Karpas-422 (cell line): Measurements from ENCODE around the gene PLCB1. TPM values are rescaled to one million over a fixed set of nuclear protein-coding genes. Genes with fewer than 3 reads are reported as not detected.

ENCODE experiments used
- DNase-seq: peaks from one replicate; pipeline ENCODE4 v3.0.0-alpha.2; 2015
- H2AFZ ChIP-seq: fragments of 200-600 bp; sonication (generic); 2 replicates; pipeline ENCODE4 v1.6.1; 2014; ENCODE audit warnings: antibody characterized with exemption, low read length, mixed read lengths
- H3K27ac ChIP-seq: fragments of 200-600 bp; sonication (generic); 2 replicates; pipeline ENCODE4 v1.5.1; 2014; ENCODE audit warnings: mild to moderate bottlenecking, low read length, moderate library complexity
- H3K27me3 ChIP-seq: fragments of 200-600 bp; sonication (generic); 2 replicates; pipeline ENCODE4 v1.6.1; 2014; ENCODE audit warnings: low read length, mixed read lengths
- H3K36me3 ChIP-seq: fragments of 200-600 bp; sonication (generic); 2 replicates; pipeline ENCODE4 v1.6.1; 2014; ENCODE audit warnings: low read length, mixed read lengths; ENCODE audit not compliant: insufficient read depth
- H3K4me1 ChIP-seq: fragments of 200-600 bp; sonication (generic); 2 replicates; pipeline ENCODE4 v1.6.1; 2014; ENCODE audit warnings: mild to moderate bottlenecking, low read length, mixed read lengths
- H3K4me2 ChIP-seq: fragments of 200-600 bp; sonication (generic); 2 replicates; pipeline ENCODE4 v1.6.1; 2014; ENCODE audit warnings: low read length, low read depth, mild to moderate bottlenecking; ENCODE audit not compliant: poor library complexity, severe bottlenecking
- H3K4me3 ChIP-seq: fragments of 200-600 bp; sonication (generic); 2 replicates; pipeline ENCODE4 v1.5.1; 2014; ENCODE audit warnings: mild to moderate bottlenecking, antibody characterized with exemption, low read length, mixed read lengths
- H3K79me2 ChIP-seq: fragments of 200-600 bp; sonication (generic); 2 replicates; pipeline ENCODE4 v1.6.1; 2014; ENCODE audit warnings: mild to moderate bottlenecking, low read length, mixed read lengths
- H3K9ac ChIP-seq: fragments of 200-600 bp; sonication (generic); 2 replicates; pipeline ENCODE4 v1.6.0; 2014; ENCODE audit warnings: low read length
- H3K9me2 ChIP-seq: fragments of 200-600 bp; sonication (generic), shearing (Covaris generic); replicated peaks from 2 replicates; pipeline ENCODE4 v1.6.0; 2014; ENCODE audit warnings: mild to moderate bottlenecking, low read length, moderate library complexity; ENCODE audit not compliant: insufficient read depth
- H3K9me3 ChIP-seq: fragments of 300-700, 200-600 bp; sonication (generic); 2 replicates; pipeline ENCODE4 v1.6.1; 2014; ENCODE audit warnings: low read length, mixed read lengths
- H4K20me1 ChIP-seq: fragments of 200-600 bp; sonication (generic); 2 replicates; pipeline ENCODE4 v1.6.1; 2014; ENCODE audit warnings: mild to moderate bottlenecking, antibody characterized with exemption, low read length, low read depth; ENCODE audit not compliant: insufficient read depth
- total RNA-seq: library from RNA; depleted of rRNA; stranded (reverse); fragments of >200 nt; shearing (Covaris generic); gene quantifications from 2 replicates; pipeline ENCODE4 v1.2.3, GENCODE V29; 2014; ENCODE audit warnings: low replicate concordance

Gene PLCB1
- total RNA-seq, 1 experiment from 2014 or later, result 0.82 TPM

DNA sequence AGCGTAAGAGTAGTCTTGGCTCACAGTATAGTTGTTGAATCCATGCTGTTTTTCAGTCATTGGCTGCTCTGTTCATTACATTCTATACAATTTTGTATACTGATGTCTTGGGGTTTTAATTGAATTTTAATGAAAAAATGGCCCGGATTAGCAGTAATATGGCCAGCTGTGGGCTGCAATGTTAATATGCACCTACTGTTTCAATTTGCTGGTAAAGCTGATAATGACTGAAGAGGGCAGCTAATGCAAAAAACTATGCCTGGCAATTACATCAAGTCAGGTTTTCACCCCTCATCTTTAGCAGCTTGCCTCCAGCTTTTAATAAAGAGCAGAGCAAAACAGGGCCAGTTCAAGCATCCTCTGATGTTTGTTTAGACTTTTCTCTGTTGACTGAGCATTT lies 394.5 kb downstream of the PLCB1 start:
- no peak overlapping the region for H3K4me3 ChIP-seq
- H3K79me2 ChIP-seq, result no peaks in the 10 kb centered on the region
- H3K4me1 ChIP-seq, result peaks cover 33% of the 10 kb centered on the region
- no peaks in the 10 kb centered on the region for H3K27me3 ChIP-seq
- no peaks in the 10 kb centered on the region for H3K9me3 ChIP-seq
- H3K27ac ChIP-seq, result no peak overlapping the region
- H4K20me1 ChIP-seq, result no peaks in the 10 kb centered on the region
- no peaks in the 10 kb centered on the region for H3K36me3 ChIP-seq
- H3K9ac ChIP-seq, result no peak overlapping the region
- no peak for DNase-seq
- H3K4me2 ChIP-seq, result no peak overlapping the region
- H2AFZ ChIP-seq, result 0 out of 2 replicates have a peak overlapping the region, but pooled peaks have one; percentile 13
- no peaks in the 10 kb centered on the region for H3K9me2 ChIP-seq

DNA sequence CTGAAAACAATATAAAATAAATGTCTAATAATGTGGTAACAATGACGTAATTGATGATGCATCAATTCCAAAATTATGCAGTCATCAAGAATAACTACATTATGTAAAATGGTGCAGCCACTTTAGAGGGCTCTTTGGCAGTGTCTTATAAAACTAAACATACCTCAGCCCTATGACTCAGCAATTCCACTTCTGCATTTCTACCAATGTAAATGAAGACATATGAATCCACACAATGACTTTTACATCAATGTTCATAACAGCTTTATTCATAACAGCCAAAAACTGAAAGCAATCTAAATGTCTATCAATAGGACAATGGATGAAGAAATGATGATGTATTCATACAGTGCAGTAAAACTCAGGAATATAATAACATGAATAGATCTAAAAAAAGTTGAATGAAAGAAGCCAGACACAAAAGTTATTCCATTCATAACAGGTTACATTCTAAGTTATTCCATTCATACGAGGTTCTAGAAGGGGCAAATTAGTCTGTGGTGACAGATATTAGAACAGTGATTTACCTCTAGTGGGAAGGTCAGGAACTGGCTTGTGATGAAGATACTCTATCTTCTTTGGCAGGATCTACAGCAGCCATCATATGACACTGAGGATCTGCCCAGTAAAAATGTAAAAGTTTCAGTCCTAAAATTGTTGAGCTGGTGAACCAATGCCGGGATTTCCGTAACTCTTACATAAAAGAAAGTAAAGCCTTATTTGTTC lies 396.1 kb downstream of the PLCB1 start:
- Histone ChIP-seq H3K4me3 (0 out of 2 replicates have a peak overlapping the region, but pooled peaks have one; percentile 2), H4K20me1 (no peaks in the 10 kb centered on the region), H2AFZ (peak overlapping the region; percentile 44), H3K36me3 (no peaks in the 10 kb centered on the region), H3K9me2 (no peaks in the 10 kb centered on the region), H3K4me2 (peak overlapping the region; percentile 39), H3K4me1 (peaks cover 33% of the 10 kb centered on the region), H3K79me2 (no peaks in the 10 kb centered on the region), H3K27ac (peak overlapping the region; percentile 48; the same call in 1 of the 2 replicates), H3K9ac (no peak overlapping the region), H3K27me3 (no peaks in the 10 kb centered on the region), H3K9me3 (no peaks in the 10 kb centered on the region)
- peak; percentile 88 for DNase-seq

DNA sequence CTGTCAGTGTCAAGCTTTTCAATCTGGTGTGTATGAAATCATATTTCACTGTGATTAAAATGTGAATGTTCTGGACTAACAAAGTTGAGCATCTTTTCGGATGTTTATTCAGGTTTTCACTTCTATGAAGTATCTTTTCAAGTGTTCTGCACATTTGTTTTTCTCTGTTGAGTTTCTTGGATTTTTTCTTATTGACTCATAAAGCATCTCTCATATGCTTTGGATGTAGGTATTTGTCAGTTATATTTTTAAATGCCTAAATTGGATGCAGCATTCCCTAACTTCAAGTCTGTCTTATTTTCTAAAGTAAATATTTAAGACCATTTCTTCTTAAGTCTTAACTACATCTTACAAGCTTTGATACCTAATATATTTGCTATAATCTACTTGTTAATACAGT lies 398.0 kb downstream of the PLCB1 start:
- H3K27ac ChIP-seq, result no peak overlapping the region
- no peaks in the 10 kb centered on the region for H3K9me3 ChIP-seq
- no peak overlapping the region for H3K4me3 ChIP-seq
- no peaks in the 10 kb centered on the region for H4K20me1 ChIP-seq
- no peaks in the 10 kb centered on the region for H3K9me2 ChIP-seq
- no peaks in the 10 kb centered on the region for H3K36me3 ChIP-seq
- no peak for DNase-seq
- H3K9ac ChIP-seq, result no peak overlapping the region
- peaks cover 28% of the 10 kb centered on the region for H3K4me1 ChIP-seq
- no peaks in the 10 kb centered on the region for H3K79me2 ChIP-seq
- no peaks in the 10 kb centered on the region for H3K27me3 ChIP-seq
- H3K4me2 ChIP-seq, result no peak overlapping the region
- 0 out of 2 replicates have a peak overlapping the region, but pooled peaks have one; percentile 14 for H2AFZ ChIP-seq

DNA sequence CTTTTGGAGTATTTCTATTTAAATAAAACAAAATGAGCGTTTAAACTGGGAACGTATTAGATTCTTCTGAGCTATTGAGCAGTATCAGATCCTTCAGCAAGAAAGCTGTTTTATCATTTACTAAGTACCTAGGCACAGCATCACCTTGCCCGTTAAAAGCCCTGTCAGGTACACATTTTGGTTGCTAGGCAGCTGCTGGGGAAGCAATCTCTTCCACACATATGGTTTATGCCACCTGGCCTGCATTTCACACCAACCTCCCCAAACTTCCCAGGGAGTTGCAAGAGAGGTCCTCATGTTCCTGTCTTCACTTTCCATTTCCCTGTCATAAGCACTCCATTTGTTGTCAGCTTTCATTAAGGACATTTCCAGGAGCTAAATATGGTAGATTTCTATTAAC lies 400.1 kb downstream of the PLCB1 start:
- Histone ChIP-seq H3K79me2 (no peaks in the 10 kb centered on the region), H3K9ac (no peak overlapping the region), H3K9me3 (no peaks in the 10 kb centered on the region), H4K20me1 (no peaks in the 10 kb centered on the region), H2AFZ (no peak overlapping the region), H3K36me3 (no peaks in the 10 kb centered on the region), H3K27me3 (no peaks in the 10 kb centered on the region), H3K4me1 (peaks cover 24% of the 10 kb centered on the region), H3K4me2 (no peak overlapping the region), H3K4me3 (no peak overlapping the region), H3K27ac (no peak overlapping the region), H3K9me2 (no peaks in the 10 kb centered on the region)
- no peak for DNase-seq

DNA sequence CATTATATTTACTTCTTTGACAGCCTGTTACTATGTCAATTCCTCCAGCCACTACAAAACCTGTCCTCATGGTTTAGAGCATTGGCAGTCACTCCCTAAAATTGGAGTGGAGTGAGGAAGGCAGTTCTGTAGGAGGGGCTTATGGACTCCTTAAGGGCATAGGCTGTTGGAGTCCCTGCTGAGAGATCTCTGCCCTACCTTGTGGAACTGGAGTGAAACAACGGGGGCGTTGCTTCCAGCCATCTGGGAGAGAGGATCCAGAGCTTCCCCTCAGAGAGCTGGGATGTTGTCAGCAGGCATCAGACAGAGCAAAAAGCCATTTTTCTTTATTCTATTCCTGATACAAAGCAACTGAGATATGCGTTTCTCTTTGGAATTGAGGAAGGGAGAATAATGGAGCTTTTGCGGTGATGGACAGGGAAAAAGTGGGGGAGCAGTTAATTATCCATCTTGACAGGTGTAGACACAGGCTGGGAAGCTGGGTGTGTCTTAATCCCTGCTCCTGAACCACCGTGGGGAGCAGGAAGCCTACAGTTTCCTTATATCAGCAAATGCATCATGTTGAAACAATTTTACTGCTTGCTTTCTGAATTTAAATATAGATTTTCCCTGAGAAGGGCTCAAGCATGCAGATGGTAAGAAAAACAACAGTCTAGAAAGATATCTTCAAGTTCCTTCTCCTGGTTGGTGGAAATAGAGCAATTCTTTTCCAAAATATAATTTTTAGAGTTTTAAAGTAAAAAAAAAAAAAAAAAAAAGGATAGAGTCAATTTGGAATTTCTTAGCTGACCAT lies 402.5 kb downstream of the PLCB1 start:
- no peak for DNase-seq
- H3K27ac ChIP-seq, result no peak overlapping the region
- no peaks in the 10 kb centered on the region for H3K9me2 ChIP-seq
- no peaks in the 10 kb centered on the region for H3K9me3 ChIP-seq
- no peak overlapping the region for H2AFZ ChIP-seq
- H3K4me2 ChIP-seq, result no peak overlapping the region
- no peaks in the 10 kb centered on the region for H3K36me3 ChIP-seq
- H3K9ac ChIP-seq, result no peak overlapping the region
- H4K20me1 ChIP-seq, result no peaks in the 10 kb centered on the region
- no peak overlapping the region for H3K4me3 ChIP-seq
- H3K4me1 ChIP-seq, result peaks cover 2% of the 10 kb centered on the region; the same call in 1 of the 2 replicates
- H3K27me3 ChIP-seq, result no peaks in the 10 kb centered on the region
- H3K79me2 ChIP-seq, result no peaks in the 10 kb centered on the region

DNA sequence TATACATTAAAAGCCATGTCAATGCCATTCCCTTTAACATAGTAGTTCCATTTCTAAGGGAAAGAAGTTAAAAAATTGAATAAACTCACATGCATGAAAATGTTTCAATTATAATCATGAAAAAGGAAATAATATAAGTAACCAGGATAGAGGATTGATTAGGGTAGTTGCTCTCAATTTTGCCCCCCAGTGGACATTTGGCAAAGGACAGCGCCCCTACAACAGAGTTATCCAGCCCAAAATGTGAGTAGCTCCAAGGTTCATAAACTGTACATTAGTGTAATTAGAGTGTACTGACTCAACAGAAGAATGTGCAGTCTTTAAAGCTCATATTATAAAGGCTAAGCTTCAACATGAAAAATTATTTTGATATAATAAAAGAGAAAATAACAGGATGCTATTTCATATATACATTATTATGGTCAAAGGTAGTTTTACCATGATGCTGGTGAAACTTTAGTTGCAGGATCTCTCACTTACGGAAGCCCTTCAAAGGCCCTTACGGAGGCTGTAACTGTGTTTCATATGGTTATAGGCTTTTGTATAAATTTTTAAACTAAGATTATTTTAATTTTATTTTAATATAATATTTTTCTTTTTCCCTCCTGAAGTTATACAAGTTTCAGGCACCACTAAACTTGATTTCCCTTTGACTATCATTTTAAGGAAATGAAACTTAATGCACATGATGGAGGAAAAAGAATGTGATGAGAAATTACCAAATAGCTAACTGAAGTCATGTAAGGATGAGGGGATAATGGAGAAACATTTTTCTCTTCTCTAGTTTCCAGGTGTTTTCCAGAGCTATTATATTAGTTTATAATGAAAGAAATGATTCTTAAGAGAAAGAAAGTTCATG lies 403.6 kb downstream of the PLCB1 start:
- Histone ChIP-seq H3K27me3 (no peaks in the 10 kb centered on the region), H3K9me3 (no peaks in the 10 kb centered on the region), H3K4me1 (no peaks in the 10 kb centered on the region), H3K9me2 (no peaks in the 10 kb centered on the region), H3K27ac (no peak overlapping the region), H3K4me3 (no peak overlapping the region), H3K79me2 (no peaks in the 10 kb centered on the region), H2AFZ (no peak overlapping the region), H3K36me3 (no peaks in the 10 kb centered on the region), H3K4me2 (no peak overlapping the region), H4K20me1 (no peaks in the 10 kb centered on the region), H3K9ac (no peak overlapping the region)
- DNase-seq, result peak; percentile 49

DNA sequence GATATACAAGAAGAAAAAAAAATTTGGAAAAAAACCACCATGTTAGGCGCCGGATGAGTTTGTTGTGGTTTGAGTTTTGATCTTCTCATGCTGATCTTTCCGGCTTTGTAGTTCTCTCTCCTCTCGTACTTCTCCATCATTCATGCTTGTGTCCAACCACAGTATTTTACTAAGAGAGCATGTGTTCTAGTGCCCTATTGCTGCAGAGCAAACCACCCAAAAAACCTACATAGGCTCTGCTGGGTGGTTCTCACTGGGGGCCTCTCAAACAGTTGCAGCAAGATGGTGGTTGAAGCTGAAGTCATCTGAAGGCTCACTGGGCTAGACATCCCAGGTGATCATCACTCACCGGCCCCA lies 404.2 kb downstream of the PLCB1 start:
- H3K4me3 ChIP-seq, result no peak overlapping the region
- H3K9me2 ChIP-seq, result no peaks in the 10 kb centered on the region
- no peak overlapping the region for H2AFZ ChIP-seq
- no peaks in the 10 kb centered on the region for H3K27me3 ChIP-seq
- no peaks in the 10 kb centered on the region for H3K4me1 ChIP-seq
- H3K79me2 ChIP-seq, result no peaks in the 10 kb centered on the region
- no peak overlapping the region for H3K9ac ChIP-seq
- no peaks in the 10 kb centered on the region for H3K36me3 ChIP-seq
- no peak for DNase-seq
- no peaks in the 10 kb centered on the region for H4K20me1 ChIP-seq
- H3K4me2 ChIP-seq, result no peak overlapping the region
- no peak overlapping the region for H3K27ac ChIP-seq
- H3K9me3 ChIP-seq, result no peaks in the 10 kb centered on the region

DNA sequence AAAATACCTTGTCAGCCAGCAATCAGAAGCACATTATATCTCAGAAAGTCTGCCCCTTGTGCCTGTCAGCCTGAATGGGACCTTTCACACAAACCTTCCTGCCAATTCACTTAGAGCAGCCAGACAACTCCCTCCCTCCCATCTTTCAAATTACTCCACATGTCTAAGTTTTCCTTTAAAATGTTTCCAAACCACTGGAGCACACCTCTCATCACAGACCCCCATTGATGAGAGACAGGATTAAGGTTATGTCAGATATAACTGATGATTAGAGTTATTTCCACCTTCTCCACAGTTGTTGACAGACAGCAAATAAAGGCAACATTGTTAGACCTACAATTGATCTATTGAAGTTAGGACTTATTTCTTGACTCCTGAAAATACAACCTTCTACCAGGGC lies 408.4 kb downstream of the PLCB1 start:
- no peaks in the 10 kb centered on the region for H3K9me2 ChIP-seq
- H3K4me1 ChIP-seq, result no peaks in the 10 kb centered on the region
- H3K9me3 ChIP-seq, result no peaks in the 10 kb centered on the region
- H3K79me2 ChIP-seq, result no peaks in the 10 kb centered on the region
- no peaks in the 10 kb centered on the region for H4K20me1 ChIP-seq
- no peak overlapping the region for H3K9ac ChIP-seq
- no peak overlapping the region for H2AFZ ChIP-seq
- H3K36me3 ChIP-seq, result no peaks in the 10 kb centered on the region
- no peak for DNase-seq
- no peak overlapping the region for H3K4me3 ChIP-seq
- no peak overlapping the region for H3K4me2 ChIP-seq
- H3K27me3 ChIP-seq, result no peaks in the 10 kb centered on the region
- no peak overlapping the region for H3K27ac ChIP-seq
